ENCODE data around the gene SYTL3. TPM values are rescaled to one million over a fixed set of nuclear protein-coding genes. Genes with fewer than 3 reads are reported as not detected.

Gene SYTL3
- total RNA-seq, 2 donors from 2014 or later = 1.3 to 1.8 TPM

DNA sequence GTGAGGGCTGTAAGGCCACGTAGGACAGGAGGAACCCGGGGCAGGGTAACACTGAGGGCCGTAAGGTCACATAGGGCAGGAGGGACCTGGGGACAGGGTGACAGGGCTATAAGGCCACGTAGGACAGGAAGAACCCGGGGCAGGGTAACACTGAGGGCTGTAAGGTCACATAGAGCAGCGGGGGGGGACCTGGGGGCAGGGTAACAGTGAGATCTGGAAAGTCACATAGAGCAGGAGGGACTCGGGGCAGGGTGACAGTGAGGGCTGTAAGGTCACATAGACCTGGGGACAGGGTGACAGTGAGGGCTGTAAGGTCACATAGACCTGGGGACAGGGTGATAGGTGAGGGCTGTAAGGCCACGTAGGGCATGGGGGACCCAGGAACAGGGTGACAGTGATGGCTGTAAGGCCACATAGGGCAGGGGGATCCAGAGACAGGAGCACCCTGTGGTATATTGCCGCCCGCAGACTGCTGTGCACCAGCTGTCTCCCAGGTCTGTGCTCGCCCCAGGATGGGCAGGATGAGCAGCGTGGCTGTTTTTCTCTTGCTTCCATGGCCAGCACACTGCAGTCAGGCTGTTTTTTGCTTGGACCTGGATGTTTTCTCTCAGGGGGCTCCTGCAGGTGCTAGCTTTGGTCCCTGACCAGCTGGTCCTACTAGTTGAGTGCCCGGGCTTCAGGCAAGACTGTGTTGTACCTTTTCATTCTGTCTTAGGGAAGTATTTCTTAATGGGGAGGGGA lies 55.7 kb downstream of the SYTL3 start:
- Histone ChIP-seq H3K9me3 (no peaks in the 10 kb centered on the region), H3K4me3 (no peak overlapping the region), H3K4me1 (peaks cover 46% of the 10 kb centered on the region), H3K36me3 (replicated peaks in 1 of 2; ENCODE audit: insufficient read depth in 1 of 2, low read depth in 2 of 2) (no peaks in the 10 kb centered on the region), H3K27me3 (no peaks in the 10 kb centered on the region), H3K27ac (peak overlapping the region in 1 of 4 donors; percentile 65)
- ATAC-seq (no peak), DNase-seq (no peak)
- TF ChIP-seq, protein P1, sequence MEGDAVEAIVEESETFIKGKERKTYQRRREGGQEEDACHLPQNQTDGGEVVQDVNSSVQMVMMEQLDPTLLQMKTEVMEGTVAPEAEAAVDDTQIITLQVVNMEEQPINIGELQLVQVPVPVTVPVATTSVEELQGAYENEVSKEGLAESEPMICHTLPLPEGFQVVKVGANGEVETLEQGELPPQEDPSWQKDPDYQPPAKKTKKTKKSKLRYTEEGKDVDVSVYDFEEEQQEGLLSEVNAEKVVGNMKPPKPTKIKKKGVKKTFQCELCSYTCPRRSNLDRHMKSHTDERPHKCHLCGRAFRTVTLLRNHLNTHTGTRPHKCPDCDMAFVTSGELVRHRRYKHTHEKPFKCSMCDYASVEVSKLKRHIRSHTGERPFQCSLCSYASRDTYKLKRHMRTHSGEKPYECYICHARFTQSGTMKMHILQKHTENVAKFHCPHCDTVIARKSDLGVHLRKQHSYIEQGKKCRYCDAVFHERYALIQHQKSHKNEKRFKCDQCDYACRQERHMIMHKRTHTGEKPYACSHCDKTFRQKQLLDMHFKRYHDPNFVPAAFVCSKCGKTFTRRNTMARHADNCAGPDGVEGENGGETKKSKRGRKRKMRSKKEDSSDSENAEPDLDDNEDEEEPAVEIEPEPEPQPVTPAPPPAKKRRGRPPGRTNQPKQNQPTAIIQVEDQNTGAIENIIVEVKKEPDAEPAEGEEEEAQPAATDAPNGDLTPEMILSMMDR (IDR thresholded peaks at IDR 0.05) = no peak
- TF ChIP-seq POLR2A (IDR thresholded peaks at IDR 0.05) = no peak
- intact Hi-C loops (cut with DNase I) = no loop called here
- WGBS, 2 donors = 89 to 92% methylated on average over 11 to 13 of the region's 13 CpGs

DNA sequence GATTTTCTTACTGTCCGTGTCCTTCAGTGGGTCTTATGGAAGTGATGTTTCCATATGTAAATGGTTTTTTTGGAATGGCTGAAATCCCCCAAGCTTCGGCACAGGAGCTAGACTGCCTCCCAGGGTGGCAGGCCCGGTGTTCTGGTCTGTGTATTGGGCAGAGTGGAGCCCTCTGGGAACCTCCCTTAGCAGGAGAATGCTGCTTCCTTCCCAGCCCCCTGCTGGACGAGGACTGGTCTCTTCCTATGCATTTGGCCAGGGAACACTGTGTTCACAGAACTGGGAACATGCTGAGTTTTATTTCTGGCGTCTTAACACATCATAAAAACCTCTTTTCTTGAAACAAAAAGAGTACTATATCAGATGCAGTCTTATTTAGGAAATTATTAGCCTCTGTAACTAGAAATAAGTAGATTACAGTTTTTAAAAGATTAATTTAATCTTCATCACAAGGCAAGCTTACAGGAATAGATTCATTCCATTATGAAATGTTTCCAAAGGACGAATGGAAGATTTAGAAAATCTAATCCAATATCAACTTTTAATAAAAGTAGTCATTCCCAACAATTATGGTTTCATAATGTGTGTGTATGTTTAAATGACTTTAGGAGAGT lies 56.6 kb downstream of the SYTL3 start:
- H3K36me3 ChIP-seq (replicated peaks in 1 of 2; ENCODE audit: insufficient read depth in 1 of 2, low read depth in 2 of 2) = no peaks in the 10 kb centered on the region
- H3K4me1 ChIP-seq = peaks cover 46% of the 10 kb centered on the region
- DNase-seq (peak; percentile 59 to 70 (median 62)), ATAC-seq (peak; percentile 61)
- H3K4me3 ChIP-seq = no peak overlapping the region
- intact Hi-C loops (cut with DNase I) = no loop called here
- 52 to 54% methylated on average over 6 of the region's 6 CpGs for WGBS, 2 donors
- H3K27ac ChIP-seq = peak overlapping the region in 3 of 4 donors; percentile 39 to 65 (median 63)
- H3K9me3 ChIP-seq = no peaks in the 10 kb centered on the region
- no peaks in the 10 kb centered on the region for H3K27me3 ChIP-seq
- TF ChIP-seq, protein P1 (IDR thresholded peaks at IDR 0.05) = peak in 6 of 7 experiments; percentile 23 to 56 (median 44)
- peak in 1 of 3 donors; percentile 12 for TF ChIP-seq POLR2A (IDR thresholded peaks at IDR 0.05)

DNA sequence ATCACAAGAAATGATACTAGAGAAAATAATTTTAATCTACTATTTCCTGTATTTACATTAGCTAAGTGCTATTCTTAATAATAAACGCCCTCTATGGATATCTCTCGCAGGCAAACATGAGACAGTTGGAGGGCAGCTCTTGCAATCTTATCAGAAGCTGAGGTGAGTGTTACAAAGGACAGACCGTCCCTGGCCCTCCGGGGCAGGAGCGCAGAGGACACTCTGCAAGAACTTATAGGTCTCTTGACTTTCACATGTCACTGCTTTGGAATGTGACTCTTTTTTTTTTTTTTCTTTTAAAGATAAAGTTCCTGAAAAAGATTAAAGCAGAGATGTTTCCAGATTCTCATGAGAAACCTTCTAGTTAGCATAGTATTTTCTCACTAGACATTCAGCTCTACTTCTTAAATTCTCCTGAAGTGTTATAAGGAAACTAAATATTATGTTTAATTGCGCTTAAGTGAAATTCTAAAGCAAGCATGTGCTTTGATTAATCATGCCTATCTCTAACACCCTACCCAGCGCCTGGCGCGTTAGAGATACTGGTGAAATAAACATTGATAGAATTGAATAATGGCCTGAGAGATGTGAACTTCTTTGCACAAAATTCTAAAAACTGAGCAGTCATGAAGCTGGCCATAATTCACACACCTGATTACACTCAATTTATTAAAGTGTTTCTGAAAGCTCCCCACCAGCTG lies 57.4 kb downstream of the SYTL3 start:
- intact Hi-C loops (cut with DNase I) = no loop called here
- peak; percentile 65 for ATAC-seq

DNA sequence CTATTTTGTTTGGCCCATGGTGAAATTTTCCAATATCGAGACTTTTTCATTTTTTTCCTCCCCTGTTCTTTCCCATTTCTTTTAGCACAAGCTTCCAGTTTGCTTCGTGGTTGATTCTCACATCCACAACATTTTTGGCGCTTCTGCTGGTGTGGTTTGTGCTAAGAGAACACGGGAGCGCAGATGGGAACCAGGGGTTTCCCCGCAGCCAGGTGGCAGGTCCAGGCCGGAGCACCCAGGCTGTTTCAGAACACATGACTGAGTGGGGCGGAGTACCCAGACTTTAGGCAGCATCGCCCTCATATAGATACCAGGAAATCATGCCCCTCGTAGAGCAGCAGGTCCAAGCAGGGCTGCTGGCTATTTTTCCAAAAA lies 58.0 kb downstream of the SYTL3 start:
- intact Hi-C loops (cut with DNase I) = no loop called here
- 58 to 63% methylated on average over 10 of the region's 10 CpGs for WGBS, 2 donors
- Histone ChIP-seq H3K27ac (peak overlapping the region in 2 of 4 donors; percentile 63 to 65), H3K4me1 (peaks cover 46% of the 10 kb centered on the region), H3K27me3 (no peaks in the 10 kb centered on the region), H3K36me3 (replicated peaks in 1 of 2; ENCODE audit: insufficient read depth in 1 of 2, low read depth in 2 of 2) (no peaks in the 10 kb centered on the region), H3K9me3 (no peaks in the 10 kb centered on the region), H3K4me3 (no peak overlapping the region)
- no peak for ATAC-seq
- no peak for DNase-seq
- no peak for TF ChIP-seq POLR2A (IDR thresholded peaks at IDR 0.05)
- TF ChIP-seq, protein P1 (IDR thresholded peaks at IDR 0.05) = peak in 1 of 7 experiments; percentile 5

More for the DNA sequence above, 57.4 kb downstream of the SYTL3 start:
- no peaks in the 10 kb centered on the region for H3K9me3 ChIP-seq
- peaks cover 46% of the 10 kb centered on the region for H3K4me1 ChIP-seq
- peak overlapping the region in 3 of 4 donors; percentile 39 to 65 (median 63) for H3K27ac ChIP-seq
- H3K36me3 ChIP-seq (replicated peaks in 1 of 2; ENCODE audit: insufficient read depth in 1 of 2, low read depth in 2 of 2) = no peaks in the 10 kb centered on the region
- H3K4me3 ChIP-seq = no peak overlapping the region
- H3K27me3 ChIP-seq = no peaks in the 10 kb centered on the region
- DNase-seq = peak in 3 of 4 donors; percentile 43 to 55 (median 47)
- 10 to 18% methylated on average over 9 of the region's 9 CpGs for WGBS, 2 donors
- TF ChIP-seq, protein P1 (IDR thresholded peaks at IDR 0.05) = no peak
- no peak for TF ChIP-seq POLR2A (IDR thresholded peaks at IDR 0.05)

Data from body of pancreas (tissue), 4 donors.